NCI-H1417 treated with DMSO at 0.1 percent for 48 hours (cell line): ENCODE results near the gene EPHX1.
"Not testable (repeated sequence)": the region's sequence is repeated elsewhere in the genome, so short reads cannot be mapped to it uniquely, and the experiment has no call there.

Experiments
- DNase-seq: peaks from one replicate; lab custom pipeline; 2025; lab: John Stamatoyannopoulos, UW

Gene EPHX1

DNA sequence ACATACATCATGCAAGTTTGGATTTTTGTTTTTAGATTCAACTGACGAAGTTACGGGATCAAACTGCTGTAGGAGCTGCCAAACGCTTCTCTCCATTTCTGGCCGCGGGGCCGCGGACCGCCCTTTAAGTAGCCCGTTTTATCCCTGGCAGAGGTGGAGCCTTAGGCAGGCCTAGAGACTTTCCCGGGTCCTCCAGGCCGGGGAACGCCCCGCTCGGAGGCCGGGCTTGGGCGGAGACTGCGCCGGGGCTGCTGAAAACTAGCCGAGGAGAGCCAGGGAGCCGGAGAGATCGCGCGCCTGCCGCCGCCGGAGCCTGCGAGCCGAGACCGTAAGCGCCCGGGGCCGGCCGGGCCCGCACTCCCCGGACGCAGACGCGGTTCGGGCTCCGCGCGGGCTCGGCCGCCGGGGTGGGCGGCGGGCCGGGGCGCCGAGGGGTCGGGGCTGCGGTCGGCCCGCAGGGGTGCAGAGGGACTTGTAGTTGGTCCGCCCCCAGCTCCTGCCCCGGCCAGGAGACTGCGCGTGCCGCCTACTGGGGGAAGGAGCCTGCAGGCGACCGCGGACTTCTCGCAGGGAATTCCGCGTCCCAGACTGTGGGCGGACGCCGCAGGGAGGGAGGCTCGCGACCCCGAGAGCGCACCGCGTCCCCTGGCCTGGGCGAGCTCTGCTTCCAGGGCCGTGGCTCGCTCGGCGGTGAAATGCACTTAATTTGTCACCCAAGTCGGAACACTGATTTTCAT is at the start of gene EPHX1:
TSS of gene EPHX1 (plus strand) at position 283 of the 737 bp plus-strand sequence. CDS start 18,606 bp downstream, outside the sequence.
- DNase-seq, result peak; percentile 42

DNA sequence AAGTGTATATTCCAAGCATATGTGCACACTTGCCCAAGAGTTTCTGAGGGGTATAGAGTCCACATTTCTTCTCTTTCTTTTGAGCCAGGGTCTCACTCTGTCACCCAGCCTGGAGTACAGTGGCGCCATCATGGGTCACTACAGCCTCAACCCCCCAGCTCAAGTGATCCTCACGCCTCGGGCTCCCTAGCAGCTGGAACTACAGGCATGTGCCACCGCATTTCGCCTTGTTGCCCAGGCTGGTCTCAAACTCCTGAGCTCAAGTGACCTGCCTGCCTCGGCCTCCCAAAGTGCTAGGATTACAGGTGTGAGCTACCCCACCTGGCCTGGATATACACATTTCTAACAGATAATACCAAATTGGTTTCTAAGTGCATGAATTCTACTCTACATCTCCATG is 49.4 kb upstream of the EPHX1 start:
- DNase-seq, result no peak

DNA sequence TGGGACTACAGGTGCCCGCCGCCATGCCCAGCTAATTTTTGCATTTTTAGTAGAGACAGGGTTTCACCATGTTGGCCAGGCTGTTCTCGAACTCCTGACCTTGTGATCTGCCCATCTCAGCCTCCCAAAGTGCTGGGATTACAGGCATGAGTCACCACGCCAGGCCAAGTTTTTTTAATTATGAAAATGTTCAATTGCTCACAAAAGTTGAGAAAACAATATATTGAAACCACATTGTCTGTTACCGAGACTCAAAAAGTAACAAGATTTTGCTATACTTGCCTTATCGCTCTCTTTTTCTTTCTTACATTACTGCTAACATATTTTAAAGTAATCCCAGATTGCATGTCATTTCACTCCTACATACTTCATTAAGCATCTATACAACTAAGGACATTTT is 48.5 kb upstream of the EPHX1 start:
- DNase-seq, result not testable (repeated sequence)

DNA sequence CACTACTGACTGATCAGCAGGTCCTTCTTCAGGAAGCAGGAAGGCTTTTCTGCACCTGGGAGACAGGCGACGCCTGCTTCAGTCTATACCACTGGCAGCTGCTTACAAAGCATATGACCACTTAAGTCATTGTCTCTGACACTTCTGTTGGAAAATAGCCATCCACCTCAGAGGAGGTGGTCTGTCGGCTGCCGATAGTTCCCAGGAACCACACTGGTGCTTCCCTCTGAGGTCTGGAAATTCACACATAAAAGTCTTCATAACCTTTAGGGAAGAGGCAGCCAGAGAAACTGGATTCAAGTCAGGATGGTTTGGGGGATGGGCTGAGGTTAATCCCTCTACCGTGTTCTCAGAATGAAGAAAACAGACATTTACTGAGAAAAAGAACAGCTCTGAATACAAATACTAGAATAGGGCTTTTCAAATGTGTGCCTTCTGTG is 47.9 kb upstream of the EPHX1 start:
- no peak for DNase-seq

DNA sequence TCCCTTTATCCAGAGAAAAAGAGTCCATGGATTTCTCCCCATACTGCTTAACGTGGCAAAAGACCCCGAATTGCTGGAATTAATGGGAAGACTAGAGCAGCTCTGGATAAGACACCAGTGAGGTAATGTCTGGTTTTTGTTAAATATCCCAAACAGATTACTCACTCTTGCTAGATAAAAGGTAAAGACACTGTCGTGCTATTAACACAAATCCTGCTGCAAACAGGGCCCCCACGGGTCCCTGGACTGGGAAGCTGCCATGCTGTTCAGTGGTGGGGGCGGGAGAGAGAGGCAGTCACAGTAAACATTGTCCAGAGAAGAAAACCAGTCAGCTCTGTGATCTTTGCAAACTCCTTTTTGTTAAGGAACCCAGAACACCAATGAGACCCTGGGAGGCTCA is 47.5 kb upstream of the EPHX1 start:
- DNase-seq, result no peak

DNA sequence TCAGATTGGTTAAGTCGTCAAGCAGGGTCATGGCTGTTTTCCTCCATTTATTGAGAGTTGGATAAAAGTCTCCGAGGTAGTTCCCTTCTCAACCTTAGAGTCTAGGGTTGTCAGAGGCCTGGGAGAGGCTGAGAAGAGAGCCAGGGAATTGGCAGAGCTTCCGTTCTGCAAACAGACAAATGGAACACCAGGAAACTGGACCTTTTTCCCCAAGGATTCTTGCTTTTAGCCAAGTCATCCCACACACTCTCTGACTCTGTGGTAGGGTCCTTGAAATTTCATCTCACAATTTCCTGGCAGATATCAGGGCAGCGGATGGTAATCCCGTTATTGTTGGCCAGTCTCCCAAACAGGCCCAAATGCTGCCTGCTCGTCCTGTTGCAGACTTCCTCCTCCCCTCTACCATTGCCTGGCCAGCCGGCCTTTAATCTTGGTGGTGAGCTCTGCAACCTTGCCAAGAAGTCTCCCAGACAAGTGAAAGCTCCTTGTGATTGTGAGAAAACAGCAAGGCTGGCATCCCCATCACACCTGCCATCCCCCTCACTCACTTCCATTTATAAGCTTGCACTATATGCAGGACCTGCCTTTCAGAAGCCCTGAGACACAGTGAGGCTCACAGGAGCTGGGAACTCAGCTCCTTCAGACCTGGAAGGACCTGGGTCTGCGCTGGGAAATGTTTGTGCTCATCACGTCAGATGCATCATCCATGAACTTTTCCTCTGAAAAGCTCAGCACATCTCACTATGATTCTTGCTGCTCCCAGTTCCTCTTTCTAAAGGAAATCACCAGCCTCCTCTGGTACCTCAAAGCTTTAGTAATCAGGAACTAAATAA is 46.0 kb upstream of the EPHX1 start:
- no peak for DNase-seq

DNA sequence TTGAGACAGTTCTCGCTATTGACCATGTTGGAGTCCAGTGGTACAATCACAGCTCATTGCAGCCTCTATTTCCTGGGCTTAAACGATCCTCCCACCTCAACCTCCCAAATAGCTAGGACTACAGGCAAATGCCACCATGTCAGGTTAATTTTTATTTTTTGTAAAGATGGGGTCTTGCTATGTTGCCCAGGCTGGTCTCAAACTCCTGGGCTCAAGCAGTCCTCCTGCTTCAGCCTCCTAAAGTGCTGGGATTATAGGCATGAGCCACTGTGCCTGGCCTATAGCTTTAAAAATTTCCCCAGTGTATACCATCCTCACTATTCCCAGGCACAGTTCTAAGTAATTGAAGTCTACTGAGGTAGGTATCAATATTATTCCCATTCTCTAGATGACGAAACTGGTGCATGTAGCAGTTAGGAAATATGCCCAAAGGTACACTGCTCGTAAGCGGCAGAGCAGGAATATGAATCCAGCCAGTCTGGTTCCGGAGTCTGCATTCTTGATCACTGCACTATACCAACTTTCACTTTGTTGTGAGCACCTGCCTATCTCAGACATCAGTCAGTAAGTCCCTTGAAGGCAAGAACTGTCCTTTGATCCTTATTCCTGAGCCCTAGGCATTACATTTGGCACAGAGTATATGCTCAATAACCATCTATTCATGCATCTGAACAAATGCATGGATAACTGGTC is 43.8 kb upstream of the EPHX1 start:
- no peak for DNase-seq

DNA sequence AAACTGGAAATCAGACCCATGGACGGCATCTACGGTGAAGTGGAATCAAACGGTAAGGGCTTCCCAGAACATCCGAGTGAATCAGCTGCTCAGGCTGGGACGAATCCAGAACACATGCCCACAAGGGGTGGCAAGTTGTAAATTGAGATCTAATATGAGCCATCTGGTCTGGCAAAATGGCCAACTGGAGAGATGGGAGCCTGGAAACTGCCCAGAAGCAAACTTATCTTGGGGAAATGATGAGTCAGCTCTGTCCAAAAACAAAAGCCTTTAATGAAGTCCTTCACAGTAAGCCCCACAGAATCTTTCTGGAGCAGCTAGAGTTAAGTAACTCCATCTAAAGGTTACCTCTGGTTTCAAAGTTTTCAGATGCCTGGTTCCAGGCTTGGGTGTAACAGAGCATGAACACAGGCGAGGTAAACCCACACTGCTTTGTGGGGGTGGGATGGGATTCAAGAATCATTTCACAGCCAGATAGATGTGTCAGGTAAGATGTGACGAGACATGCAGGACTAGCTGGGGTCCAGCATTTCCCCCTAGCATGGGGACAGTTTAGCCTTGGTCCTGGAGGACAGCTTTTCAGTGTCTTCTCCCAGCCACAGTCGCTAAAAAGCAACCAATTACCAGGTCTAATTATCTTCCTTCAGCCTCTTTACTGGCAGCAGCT is 42.8 kb upstream of the EPHX1 start:
- DNase-seq, result no peak

DNA sequence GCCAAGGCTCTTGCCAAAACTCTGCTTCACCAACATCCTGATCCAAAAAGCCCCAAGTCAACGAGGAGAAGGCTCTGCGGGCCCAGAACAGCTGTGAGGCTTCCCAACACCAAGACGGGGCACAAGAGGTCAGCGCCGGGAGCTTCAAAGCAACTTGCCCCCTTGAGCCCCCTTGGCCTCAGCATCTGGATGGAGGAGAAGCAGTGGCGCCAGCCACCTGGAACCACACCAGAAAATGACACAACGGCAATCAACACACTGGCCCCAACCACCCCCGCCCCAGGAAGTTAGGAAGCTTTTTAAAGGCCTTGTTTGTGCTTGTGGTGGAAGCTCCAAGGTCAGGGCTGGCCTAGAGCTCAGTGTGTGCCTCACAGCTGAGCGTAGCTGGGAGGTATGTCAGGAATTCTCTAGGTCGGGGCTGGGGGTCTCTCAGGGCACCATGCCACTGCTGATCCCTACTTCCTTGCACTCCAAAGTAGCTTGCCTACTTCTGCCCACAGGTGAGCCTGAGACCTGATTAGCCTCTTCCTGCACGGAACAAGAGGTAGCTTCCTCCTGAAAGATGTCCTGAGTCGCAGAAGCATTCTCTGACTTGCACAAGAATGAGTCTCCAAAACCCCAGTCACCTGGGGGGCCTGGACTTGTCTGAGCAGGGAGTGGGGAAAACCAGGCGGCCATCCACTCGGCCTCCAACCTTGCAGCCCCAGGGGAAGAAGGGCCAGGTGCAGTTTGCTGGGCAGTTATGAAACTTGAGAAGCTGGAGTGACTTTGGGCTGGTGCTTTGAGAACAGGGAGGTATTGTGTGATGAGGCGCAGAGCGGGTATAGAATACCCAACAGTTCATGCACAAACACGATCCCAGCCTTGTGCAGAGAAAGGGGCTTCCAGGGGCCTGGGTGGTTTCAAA is 42.0 kb upstream of the EPHX1 start:
- DNase-seq, result no peak

DNA sequence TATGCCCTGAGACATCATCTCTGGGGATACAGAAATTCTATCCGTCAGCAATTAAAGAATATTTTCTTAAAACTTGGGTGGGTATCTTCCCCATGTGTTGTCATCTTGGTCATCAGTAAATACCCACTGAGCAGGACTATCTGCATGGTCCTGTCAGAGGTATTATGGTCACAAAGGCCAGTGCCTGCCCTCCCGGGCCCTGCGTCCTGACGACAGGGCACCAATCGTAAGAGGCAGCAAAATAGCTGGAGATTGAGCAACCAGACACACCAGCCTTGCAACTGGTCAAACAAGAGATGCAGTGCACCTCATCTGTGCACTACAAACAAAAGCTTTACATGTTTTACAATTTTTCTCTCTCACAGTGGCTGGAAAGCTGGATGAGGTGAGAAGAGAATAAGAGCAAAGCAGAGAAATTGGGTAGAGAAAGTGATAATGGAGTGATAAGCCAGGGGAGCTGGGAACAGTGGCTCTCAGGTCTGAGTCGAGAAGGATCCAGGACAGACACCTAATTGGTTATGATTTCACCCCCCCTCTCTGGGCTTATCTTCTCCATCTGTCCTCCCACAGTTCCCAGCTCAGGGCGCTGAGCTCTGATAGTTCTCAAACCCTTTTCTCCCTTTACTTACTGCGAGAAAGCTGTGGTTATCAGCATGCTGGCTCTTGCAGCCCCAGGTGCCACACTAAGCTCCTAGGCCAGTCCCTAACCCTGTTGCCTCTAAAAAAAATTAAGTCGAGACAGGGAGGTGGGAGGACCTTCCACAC is 41.1 kb upstream of the EPHX1 start:
- DNase-seq, result no peak

DNA sequence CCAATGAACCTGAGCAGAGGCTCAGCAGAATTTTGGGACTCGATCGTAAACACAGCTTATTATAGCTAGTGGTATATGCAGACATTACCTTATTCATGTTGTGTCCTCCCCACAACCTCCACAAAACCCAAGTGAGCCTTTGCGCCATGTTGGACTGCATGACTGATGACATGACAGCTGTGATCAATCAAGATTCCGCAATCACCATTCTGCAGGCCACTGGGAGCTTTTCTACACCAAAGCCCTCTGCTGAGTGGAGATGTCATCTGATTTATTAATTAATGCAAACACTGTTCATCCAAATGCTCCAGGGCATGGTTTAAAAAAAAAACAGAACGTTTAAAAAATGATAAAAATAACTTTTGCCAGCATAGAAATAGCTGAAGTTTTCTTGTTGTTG is 40.2 kb upstream of the EPHX1 start:
- no peak for DNase-seq

DNA sequence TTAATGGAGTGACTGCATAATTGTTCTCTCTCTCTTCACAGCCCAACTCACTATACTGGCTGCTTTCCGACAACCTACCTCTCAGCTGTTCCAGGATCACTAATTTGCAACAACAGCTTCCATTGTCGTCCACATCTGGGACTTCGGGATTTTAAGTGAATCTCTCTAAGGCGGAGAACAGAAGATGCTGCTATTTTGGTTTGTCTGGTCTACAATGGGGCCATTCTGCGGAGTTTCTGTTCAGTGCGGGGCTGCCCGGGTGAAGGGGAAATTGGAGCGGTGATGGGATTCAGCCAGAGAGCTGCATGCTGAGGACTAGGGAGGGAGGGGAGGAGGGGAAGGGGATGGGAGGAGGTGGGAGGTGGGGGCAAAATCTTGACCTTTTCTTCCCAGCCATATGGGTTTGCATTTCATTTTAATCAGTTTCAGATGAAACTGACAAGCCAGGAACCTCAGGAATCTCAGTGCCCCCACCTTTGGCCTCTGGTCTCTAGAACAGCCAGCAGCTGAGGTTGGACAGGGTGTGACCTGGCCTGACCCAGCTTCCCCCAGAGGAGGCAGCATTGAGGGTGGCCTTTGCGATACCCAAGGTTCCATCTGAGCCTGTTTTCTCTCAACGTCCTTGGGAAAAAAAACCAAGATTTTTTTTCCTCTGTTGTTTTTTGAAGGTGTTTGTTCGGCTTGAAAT is 39.2 kb upstream of the EPHX1 start:
- DNase-seq, result no peak

DNA sequence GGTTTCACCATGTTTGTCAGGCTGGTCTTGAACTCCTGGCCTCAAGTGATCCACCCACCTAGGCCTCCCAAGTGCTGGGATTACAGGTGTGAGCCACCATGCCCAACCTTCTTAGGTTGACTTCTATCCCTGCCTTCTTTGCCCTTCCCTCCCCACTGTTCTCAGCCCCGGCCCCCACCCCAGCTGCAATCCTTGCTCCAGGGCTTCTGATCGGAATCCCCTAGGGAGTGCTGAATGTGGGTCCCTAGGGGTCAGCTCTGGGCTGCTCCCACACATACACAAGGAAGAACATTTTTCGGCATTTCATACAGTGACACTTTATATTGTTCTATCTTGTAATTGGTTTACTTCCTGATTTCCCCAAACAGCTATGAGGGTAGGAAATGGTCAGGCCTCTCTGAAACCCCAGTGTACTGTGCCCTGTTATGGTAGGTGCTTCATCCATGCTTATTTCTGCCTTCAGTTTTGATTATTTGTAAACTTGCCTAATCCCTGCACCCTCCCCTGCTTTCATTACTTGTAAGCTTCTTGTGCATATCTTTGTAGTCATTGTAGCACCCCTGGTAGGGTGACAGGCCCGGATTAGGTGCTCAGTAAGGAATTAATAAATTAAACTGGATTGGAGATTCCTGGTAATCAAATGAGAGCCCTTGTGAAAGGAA is 38.1 kb upstream of the EPHX1 start:
- DNase-seq, result no peak

DNA sequence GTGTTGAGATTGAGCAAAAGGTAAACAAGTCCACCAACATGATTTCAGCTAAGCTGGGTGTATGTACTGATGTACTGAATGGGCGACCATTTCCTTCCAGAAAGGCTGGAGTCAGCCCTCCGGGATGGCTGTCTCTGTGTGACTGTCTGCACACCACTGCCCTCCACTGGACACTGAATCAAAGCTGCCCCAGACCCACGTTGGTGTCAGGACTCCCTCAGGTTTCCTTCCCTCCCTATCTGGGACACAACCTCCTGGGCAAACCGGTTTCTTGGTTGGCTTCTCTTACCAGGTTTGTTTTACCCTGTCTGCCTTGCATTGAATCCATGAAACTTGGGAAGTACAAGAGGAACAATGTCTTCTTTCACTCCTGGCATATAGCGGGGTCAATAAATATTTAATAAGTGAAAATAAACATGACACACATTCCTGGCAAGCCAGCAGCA is 37.6 kb upstream of the EPHX1 start:
- peak; percentile 41 for DNase-seq

DNA sequence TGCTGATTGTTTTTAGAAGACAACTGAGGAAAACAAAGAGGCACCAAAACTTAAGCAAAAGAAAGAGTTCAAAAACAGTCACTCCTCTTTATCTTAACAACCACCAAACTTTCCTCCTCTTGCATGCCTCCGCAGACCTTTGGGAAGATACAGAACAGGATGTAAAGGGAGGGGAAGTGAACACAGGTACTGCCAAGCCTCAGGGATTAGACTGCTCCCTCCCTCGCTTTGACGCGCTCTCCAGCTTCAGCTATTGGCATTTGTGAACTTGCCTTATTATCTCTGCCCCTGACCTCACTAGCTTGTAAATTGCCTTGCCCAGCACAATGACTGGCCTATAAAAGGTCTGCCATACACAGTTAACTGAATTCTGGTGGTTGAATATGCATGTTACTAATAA is 37.1 kb upstream of the EPHX1 start:
- DNase-seq, result no peak

DNA sequence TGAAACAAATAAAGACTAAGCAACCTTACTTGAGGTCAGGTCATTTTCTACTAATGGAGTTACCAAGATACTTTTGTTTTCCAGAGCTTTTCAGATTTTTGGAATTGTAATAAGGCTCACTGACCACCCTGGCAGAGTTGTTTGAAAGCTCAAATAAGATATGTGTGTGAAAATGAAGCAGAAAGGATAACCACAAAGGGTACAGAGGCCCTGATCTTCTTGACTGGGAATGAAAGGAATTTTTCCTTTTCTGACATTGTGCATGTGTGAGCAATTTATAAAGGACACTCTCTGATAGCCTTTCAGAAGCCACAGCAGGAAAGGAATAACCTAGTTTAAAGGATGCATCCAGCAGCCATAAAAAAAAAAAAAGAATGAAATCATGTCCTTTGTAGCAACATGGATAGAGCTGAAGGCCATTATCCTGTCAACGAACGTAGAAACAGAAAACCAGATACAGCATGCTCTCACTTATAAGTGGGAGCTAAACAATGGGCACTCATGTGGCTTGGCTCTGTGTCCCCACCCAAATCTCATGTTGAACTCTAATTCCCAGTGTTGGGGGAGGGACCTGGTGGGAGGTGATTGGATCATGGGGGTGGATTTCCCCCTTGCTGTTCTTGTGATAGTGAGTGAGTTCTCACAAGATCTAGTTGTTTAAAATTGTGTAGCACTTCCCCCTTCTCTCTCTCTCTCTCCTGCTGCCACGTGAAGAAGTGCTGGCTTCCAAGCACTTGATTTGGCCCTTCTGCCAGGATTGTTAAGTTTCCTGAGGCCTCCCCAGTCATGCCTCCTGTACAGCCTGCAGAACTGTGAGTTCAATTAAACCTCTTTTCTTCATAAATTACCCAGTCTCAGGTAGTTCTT is 35.4 kb upstream of the EPHX1 start:
- DNase-seq, result no peak

DNA sequence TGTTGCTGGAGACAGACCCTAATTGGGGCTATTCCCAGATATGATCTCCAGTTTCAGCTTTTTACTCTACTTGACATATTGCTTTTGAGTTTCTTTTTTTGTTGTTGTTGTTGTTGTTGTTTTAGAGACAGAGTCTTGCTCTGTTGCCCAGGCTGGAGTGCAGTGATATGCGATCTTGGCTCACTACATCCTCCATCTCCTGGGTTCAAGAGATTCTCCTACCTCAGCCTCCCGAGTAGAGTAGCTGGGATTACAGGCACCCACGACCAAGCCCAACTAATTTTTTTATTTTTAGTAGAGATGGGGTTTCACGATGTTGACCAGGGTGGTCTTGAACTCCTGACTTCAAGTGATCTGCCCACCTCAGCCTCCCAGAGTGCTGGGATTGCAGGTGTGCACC is 33.6 kb upstream of the EPHX1 start:
- DNase-seq, result no peak

DNA sequence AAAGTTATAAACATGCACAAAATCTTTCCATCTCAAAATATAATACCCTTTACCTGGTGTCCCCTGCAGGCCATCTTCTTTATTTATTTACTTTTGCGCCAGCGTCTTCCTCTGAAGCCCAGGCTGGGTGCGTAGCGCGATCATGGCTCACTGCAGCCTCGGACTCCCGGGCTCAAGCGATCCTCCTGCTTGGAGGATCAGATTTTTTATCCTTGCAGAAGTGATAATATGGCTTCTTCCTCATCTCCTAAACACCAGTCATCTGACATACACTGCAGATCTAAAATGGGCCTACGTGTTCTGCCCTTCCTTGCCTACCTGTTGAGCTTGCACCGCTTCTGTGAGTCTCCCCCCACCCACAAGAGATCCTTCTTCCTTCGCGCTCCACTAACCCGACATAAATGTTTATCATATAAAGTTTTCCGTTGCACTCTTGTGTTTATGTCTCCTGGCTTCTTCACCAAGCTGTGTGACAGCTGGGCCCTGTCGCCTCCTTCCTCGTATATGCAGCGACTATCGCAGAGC is 32.8 kb upstream of the EPHX1 start:
- DNase-seq, result no peak
